Measurements from ENCODE around the gene BAZ2B.
A peak's percentile ranks its signal among the peaks of the same experiment; 100 is the strongest.

Gene BAZ2B

DNA sequence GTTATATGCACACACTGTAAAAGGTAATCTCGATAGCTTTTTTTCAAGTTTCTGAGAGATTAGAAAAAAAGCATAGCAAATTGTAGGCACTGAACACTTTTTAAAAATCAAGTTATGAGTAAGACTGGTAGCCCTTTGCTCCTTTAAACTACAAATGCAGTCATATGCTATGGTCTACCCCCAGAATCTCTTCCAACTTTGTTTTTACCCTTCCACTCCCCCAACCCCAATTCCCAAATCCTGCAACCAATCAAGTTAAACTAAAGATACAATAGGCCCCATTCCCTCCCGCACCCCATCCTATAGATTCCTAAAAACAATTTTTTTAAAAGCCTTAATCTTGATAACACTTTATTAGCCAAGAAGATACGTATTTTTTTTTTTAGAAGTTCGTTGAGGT, 752 bp upstream of the BAZ2B start:
- Histone ChIP-seq H3K4me1 (ENCODE audit: control extremely low read depth in 1 of 4, control insufficient read depth in 4 of 4, insufficient read depth in 4 of 4, low read length in 3 of 4) (peaks cover 15 to 49% (median 30%) of the 10 kb centered on the region in 4 experiments), H3K36me3 (ENCODE audit: control insufficient read depth in 4 of 4, insufficient read depth in 4 of 4, low read length in 3 of 4) (no peaks in the 10 kb centered on the region), H3K27me3 (replicated peaks in 2 of 5; ENCODE audit: control insufficient read depth in 4 of 5, insufficient read depth in 5 of 5, low read length in 4 of 5) (no peaks in the 10 kb centered on the region), H3K4me3 (ENCODE audit: control insufficient read depth in 1 of 7, extremely low read depth in 1 of 7, insufficient read depth in 4 of 7, low read depth in 2 of 7, low read length in 6 of 7) (peak overlapping the region in 6 of 7 experiments; percentile 84 to 98 (median 91)), H3K9me3 (ENCODE audit: control extremely low read depth in 1 of 5, control insufficient read depth in 4 of 5, insufficient read depth in 2 of 5, low read depth in 1 of 5, low read length in 4 of 5) (no peaks in the 10 kb centered on the region), H3K27ac (ENCODE audit: insufficient read depth in 1 of 2, low read depth in 1 of 2, low read length in 2 of 2, poor library complexity in 1 of 2, severe bottlenecking in 2 of 2) (peak overlapping the region; percentile 99)
- no peak for DNase-seq
- CTCF ChIA-PET = interaction anchor here (0.9 to 1.5 kb wide), 3 partner anchors 13 to 95 kb away, joined by 4 to 5 read pairs (median 4); partner anchors contain the start of gene MARCHF7
- 91% methylated on average over 1 of the region's 4 CpGs for WGBS (ENCODE audit: insufficient coverage)
- POLR2A ChIA-PET = interaction anchor here (0.6 to 1.0 kb wide), 2 partner anchors 17 to 21 kb away, joined by 3 to 7 read pairs; no protein-coding TSS in a partner anchor

DNA sequence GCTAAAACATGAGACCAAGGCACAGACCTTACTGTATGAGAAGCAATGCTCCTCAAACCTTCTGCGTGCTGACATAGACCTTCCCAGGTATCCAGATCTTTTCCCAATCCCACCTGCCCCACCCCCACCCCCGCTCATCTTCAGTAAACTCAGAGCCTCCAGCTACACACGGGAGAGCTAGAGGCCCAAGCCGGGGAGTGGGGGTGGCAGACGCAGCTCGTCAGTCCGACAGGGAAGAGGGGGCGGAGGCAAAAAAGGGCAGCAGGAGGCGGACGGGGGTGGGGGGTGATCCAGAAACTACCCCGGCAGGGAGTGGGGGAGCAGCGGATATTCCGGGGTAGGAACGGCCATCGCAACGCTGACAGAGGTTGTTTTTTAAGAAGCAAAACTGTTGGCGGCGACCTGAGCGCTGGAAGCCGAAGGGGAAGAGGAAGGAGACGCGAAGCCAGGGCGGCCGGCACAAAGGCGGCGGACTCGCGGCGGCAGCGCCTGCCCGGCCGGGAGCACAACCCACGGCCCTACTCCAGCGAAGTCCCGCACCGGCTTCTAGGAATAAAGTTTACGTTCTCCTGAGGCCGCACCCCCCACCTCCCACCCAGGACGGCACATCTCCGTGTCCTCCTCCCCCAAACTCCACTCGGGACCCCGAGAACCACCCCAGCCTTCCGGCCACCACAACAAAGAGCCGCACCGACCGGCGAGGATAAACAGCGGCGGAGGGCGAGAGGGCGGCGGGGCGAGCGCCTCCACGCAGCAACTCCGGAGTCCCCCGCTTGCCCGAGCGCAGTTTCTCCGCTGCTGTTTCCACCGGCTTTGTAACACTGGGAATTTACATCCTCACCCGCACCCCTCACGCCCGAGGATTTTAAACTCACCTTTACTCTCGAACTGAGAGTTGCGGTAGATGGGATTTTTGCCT, 722 bp downstream of the BAZ2B start:
- DNase-seq = peak; percentile 86 to 93 (median 92)
- H3K27ac ChIP-seq (ENCODE audit: insufficient read depth in 1 of 2, low read depth in 1 of 2, low read length in 2 of 2, poor library complexity in 1 of 2, severe bottlenecking in 2 of 2) = peak overlapping the region; percentile 99
- WGBS (ENCODE audit: insufficient coverage) = under 1% methylated on average over 35 of the region's 66 CpGs
- POLR2A ChIA-PET = interaction anchor here (0.6 to 1.2 kb wide), 8 partner anchors 29 to 647 kb away, joined by 3 to 6 read pairs (median 4); partner anchors contain the start of gene TANC1
- H3K36me3 ChIP-seq (ENCODE audit: control insufficient read depth in 4 of 4, insufficient read depth in 4 of 4, low read length in 3 of 4) = no peaks in the 10 kb centered on the region
- H3K4me1 ChIP-seq (ENCODE audit: control extremely low read depth in 1 of 4, control insufficient read depth in 4 of 4, insufficient read depth in 4 of 4, low read length in 3 of 4) = peaks cover 11 to 44% (median 28%) of the 10 kb centered on the region in 4 experiments
- H3K4me3 ChIP-seq (ENCODE audit: control insufficient read depth in 1 of 7, extremely low read depth in 1 of 7, insufficient read depth in 4 of 7, low read depth in 2 of 7, low read length in 6 of 7) = peak overlapping the region; percentile 72 to 98 (median 91)
- H3K27me3 ChIP-seq (replicated peaks in 2 of 5; ENCODE audit: control insufficient read depth in 4 of 5, insufficient read depth in 5 of 5, low read length in 4 of 5) = no peaks in the 10 kb centered on the region
- CTCF ChIA-PET = interaction anchor here (0.6 to 1.5 kb wide), 9 partner anchors 10 to 97 kb away, joined by 3 to 5 read pairs (median 3); partner anchors contain the start of gene MARCHF7
- H3K9me3 ChIP-seq (ENCODE audit: control extremely low read depth in 1 of 5, control insufficient read depth in 4 of 5, insufficient read depth in 2 of 5, low read depth in 1 of 5, low read length in 4 of 5) = no peaks in the 10 kb centered on the region

DNA sequence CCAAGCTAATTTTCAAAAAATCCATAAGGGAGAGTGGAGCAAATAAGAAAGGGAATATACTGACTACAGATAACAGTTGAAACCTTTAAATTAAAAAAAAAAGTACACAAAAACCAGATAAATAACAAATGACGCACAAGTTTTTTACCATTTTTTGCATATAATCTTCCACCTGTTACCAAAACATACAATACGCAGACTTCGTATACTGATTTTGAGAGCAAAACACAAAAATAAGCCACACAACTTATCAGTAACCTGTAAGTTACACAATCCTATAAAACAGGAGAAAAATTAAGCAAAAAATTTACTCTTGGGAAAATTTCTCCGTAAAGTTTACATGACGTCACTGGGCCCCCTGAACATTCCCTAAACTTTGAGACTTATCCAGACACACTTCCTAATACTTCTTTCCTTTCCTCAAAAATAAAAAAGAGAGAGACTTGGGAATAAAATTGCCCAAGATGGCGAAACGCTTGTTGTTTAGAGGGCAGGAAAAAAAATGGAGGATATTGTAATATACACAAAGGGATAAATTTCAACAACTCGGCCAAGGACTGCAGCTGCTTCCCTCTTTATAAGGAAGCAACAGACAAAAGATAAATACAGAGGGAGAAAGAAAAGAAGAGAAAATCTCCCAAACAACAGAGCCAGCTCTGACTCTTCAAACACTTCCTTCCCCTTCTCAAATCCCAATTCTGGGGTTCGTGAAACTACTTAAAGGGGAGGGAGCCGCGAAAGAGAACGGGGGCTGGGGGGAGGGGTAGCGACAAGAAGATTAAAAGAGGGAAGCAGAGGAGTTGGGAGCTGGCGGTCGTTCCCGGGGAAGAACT, 1.6 kb downstream of the BAZ2B start:
- POLR2A ChIA-PET = interaction anchor here (0.5 to 1.0 kb wide), 9 partner anchors 9 to 646 kb away, joined by 3 to 6 read pairs (median 3); partner anchors contain the start of gene TANC1
- Histone ChIP-seq H3K9me3 (ENCODE audit: control extremely low read depth in 1 of 5, control insufficient read depth in 4 of 5, insufficient read depth in 2 of 5, low read depth in 1 of 5, low read length in 4 of 5) (no peaks in the 10 kb centered on the region), H3K4me3 (ENCODE audit: control insufficient read depth in 1 of 7, extremely low read depth in 1 of 7, insufficient read depth in 4 of 7, low read depth in 2 of 7, low read length in 6 of 7) (peak overlapping the region in 6 of 7 experiments; percentile 84 to 98 (median 91)), H3K27me3 (replicated peaks in 2 of 5; ENCODE audit: control insufficient read depth in 4 of 5, insufficient read depth in 5 of 5, low read length in 4 of 5) (no peaks in the 10 kb centered on the region), H3K36me3 (ENCODE audit: control insufficient read depth in 4 of 4, insufficient read depth in 4 of 4, low read length in 3 of 4) (no peaks in the 10 kb centered on the region), H3K4me1 (ENCODE audit: control extremely low read depth in 1 of 4, control insufficient read depth in 4 of 4, insufficient read depth in 4 of 4, low read length in 3 of 4) (peaks cover 11 to 38% (median 27%) of the 10 kb centered on the region in 4 experiments), H3K27ac (ENCODE audit: insufficient read depth in 1 of 2, low read depth in 1 of 2, low read length in 2 of 2, poor library complexity in 1 of 2, severe bottlenecking in 2 of 2) (peak overlapping the region; percentile 99)
- peak; percentile 84 to 88 (median 86) for DNase-seq
- CTCF ChIA-PET = interaction anchor here (0.6 to 1.4 kb wide), 8 partner anchors 9 to 63 kb away, joined by 3 to 5 read pairs (median 4); no protein-coding TSS in a partner anchor
- 0% methylated on average over 8 of the region's 16 CpGs for WGBS (ENCODE audit: insufficient coverage)

GRCh38 chr2:159613651-159614285, 2.6 kb downstream of the BAZ2B start:
- POLR2A ChIA-PET = interaction anchor here (0.5 to 0.8 kb wide), 4 partner anchors 8 to 53 kb away, joined by 3 to 7 read pairs (median 4); no protein-coding TSS in a partner anchor
- H3K4me3 ChIP-seq (ENCODE audit: control insufficient read depth in 1 of 7, extremely low read depth in 1 of 7, insufficient read depth in 4 of 7, low read depth in 2 of 7, low read length in 6 of 7) = peak overlapping the region in 6 of 7 experiments; percentile 53 to 98 (median 89)

GRCh38 chr2:159613091-159613490, 3.3 kb downstream of the BAZ2B start:
- Histone ChIP-seq H3K4me3 (ENCODE audit: control insufficient read depth in 1 of 7, extremely low read depth in 1 of 7, insufficient read depth in 4 of 7, low read depth in 2 of 7, low read length in 6 of 7) (peak overlapping the region in 4 of 7 experiments; percentile 87 to 98 (median 91)), H3K9me3 (ENCODE audit: control extremely low read depth in 1 of 5, control insufficient read depth in 4 of 5, insufficient read depth in 2 of 5, low read depth in 1 of 5, low read length in 4 of 5) (no peaks in the 10 kb centered on the region), H3K36me3 (ENCODE audit: control insufficient read depth in 4 of 4, insufficient read depth in 4 of 4, low read length in 3 of 4) (no peaks in the 10 kb centered on the region), H3K4me1 (ENCODE audit: control extremely low read depth in 1 of 4, control insufficient read depth in 4 of 4, insufficient read depth in 4 of 4, low read length in 3 of 4) (peaks cover 11 to 38% (median 28%) of the 10 kb centered on the region in 4 experiments), H3K27ac (ENCODE audit: insufficient read depth in 1 of 2, low read depth in 1 of 2, low read length in 2 of 2, poor library complexity in 1 of 2, severe bottlenecking in 2 of 2) (peak overlapping the region in 1 of 2 experiments; percentile 99), H3K27me3 (replicated peaks in 2 of 5; ENCODE audit: control insufficient read depth in 4 of 5, insufficient read depth in 5 of 5, low read length in 4 of 5) (no peaks in the 10 kb centered on the region)
- ChIA-PET CTCF (interaction anchor here (0.8 to 1.4 kb wide), 3 partner anchors 11 to 55 kb away, joined by 3 to 4 read pairs (median 4); no protein-coding TSS in a partner anchor), POLR2A (no interaction called here)
- WGBS (ENCODE audit: insufficient coverage) = no CpG with 5 or more reads among the region's 1 CpG
- no peak for DNase-seq

More at GRCh38 chr2:159613651-159614285, 2.6 kb downstream of the BAZ2B start:
- H3K27me3 ChIP-seq (replicated peaks in 2 of 5; ENCODE audit: control insufficient read depth in 4 of 5, insufficient read depth in 5 of 5, low read length in 4 of 5) = no peaks in the 10 kb centered on the region
- CTCF ChIA-PET = interaction anchor here (0.8 to 1.4 kb wide), 4 partner anchors 9 to 56 kb away, joined by 3 to 4 read pairs (median 4); no protein-coding TSS in a partner anchor
- peak in 1 of 3 donors; percentile 44 for DNase-seq
- H3K36me3 ChIP-seq (ENCODE audit: control insufficient read depth in 4 of 4, insufficient read depth in 4 of 4, low read length in 3 of 4) = no peaks in the 10 kb centered on the region
- WGBS (ENCODE audit: insufficient coverage) = no CpG with 5 or more reads among the region's 1 CpG
- peak overlapping the region; percentile 99 for H3K27ac ChIP-seq (ENCODE audit: insufficient read depth in 1 of 2, low read depth in 1 of 2, low read length in 2 of 2, poor library complexity in 1 of 2, severe bottlenecking in 2 of 2)
- H3K4me1 ChIP-seq (ENCODE audit: control extremely low read depth in 1 of 4, control insufficient read depth in 4 of 4, insufficient read depth in 4 of 4, low read length in 3 of 4) = peaks cover 11 to 38% (median 28%) of the 10 kb centered on the region in 4 experiments
- H3K9me3 ChIP-seq (ENCODE audit: control extremely low read depth in 1 of 5, control insufficient read depth in 4 of 5, insufficient read depth in 2 of 5, low read depth in 1 of 5, low read length in 4 of 5) = no peaks in the 10 kb centered on the region

GRCh38 chr2:159612255-159612901, 4.0 kb downstream of the BAZ2B start:
- Histone ChIP-seq H3K36me3 (ENCODE audit: control insufficient read depth in 4 of 4, insufficient read depth in 4 of 4, low read length in 3 of 4) (no peaks in the 10 kb centered on the region), H3K4me1 (ENCODE audit: control extremely low read depth in 1 of 4, control insufficient read depth in 4 of 4, insufficient read depth in 4 of 4, low read length in 3 of 4) (peaks cover 7 to 32% (median 24%) of the 10 kb centered on the region in 4 experiments), H3K27ac (ENCODE audit: insufficient read depth in 1 of 2, low read depth in 1 of 2, low read length in 2 of 2, poor library complexity in 1 of 2, severe bottlenecking in 2 of 2) (peak overlapping the region in 1 of 2 experiments; percentile 33), H3K4me3 (ENCODE audit: control insufficient read depth in 1 of 7, extremely low read depth in 1 of 7, insufficient read depth in 4 of 7, low read depth in 2 of 7, low read length in 6 of 7) (peak overlapping the region in 3 of 7 experiments; percentile 9 to 91 (median 17)), H3K27me3 (replicated peaks in 2 of 5; ENCODE audit: control insufficient read depth in 4 of 5, insufficient read depth in 5 of 5, low read length in 4 of 5) (no peaks in the 10 kb centered on the region), H3K9me3 (ENCODE audit: control extremely low read depth in 1 of 5, control insufficient read depth in 4 of 5, insufficient read depth in 2 of 5, low read depth in 1 of 5, low read length in 4 of 5) (no peaks in the 10 kb centered on the region)
- DNase-seq = no peak
- ChIA-PET POLR2A (no interaction called here), CTCF (no interaction called here)
- 88% methylated on average over 1 of the region's 1 CpG for WGBS (ENCODE audit: insufficient coverage)
